ENCODE measurements around the gene SBK2.

DNA sequence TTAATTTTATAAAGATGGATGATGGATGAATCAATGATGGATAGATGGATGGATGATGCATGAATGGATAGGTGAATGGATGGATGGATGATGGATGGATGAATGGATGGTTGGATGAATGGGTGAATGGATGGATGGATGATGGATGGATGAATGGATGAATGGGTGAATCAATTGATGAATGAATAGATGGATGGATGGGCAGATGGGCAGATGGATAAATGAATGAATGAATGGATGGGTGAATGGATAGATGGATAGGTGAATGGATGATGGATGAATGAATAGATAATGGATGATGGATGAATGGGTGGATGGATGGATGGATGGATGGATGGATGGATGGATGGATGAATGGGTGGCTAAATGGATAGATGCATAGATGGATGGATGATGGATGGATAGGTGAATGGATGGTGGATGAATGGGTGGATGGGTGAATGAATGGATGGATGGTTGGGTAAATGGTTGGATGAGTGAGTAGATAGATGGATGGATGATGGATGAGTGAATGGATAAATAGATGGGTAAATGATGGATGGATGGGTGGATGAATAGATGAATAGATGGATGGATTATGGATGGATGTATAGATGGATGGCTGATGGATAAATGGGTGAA, 30.9 kb upstream of the SBK2 start:
- TF ChIP-seq, protein P1, sequence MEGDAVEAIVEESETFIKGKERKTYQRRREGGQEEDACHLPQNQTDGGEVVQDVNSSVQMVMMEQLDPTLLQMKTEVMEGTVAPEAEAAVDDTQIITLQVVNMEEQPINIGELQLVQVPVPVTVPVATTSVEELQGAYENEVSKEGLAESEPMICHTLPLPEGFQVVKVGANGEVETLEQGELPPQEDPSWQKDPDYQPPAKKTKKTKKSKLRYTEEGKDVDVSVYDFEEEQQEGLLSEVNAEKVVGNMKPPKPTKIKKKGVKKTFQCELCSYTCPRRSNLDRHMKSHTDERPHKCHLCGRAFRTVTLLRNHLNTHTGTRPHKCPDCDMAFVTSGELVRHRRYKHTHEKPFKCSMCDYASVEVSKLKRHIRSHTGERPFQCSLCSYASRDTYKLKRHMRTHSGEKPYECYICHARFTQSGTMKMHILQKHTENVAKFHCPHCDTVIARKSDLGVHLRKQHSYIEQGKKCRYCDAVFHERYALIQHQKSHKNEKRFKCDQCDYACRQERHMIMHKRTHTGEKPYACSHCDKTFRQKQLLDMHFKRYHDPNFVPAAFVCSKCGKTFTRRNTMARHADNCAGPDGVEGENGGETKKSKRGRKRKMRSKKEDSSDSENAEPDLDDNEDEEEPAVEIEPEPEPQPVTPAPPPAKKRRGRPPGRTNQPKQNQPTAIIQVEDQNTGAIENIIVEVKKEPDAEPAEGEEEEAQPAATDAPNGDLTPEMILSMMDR (IDR thresholded peaks at IDR 0.05) = no peak
- TF ChIP-seq POLR2A (IDR thresholded peaks at IDR 0.05) = no peak

Data from uterus (tissue), 2 donors.